NT2/D1 (cell line): ENCODE results near the gene NRL.

Source experiments
- SUZ12 ChIP-seq: IDR thresholded peaks from 2 replicates; pipeline ENCODE4 v1.6.1; 2011; ENCODE audit not compliant: insufficient read length, insufficient read depth; ENCODE audit errors: extremely low read depth
- YY1 ChIP-seq: IDR thresholded peaks from 2 replicates; pipeline ENCODE4 v1.6.1; 2011; ENCODE audit not compliant: insufficient read length, insufficient read depth
- ZNF274 ChIP-seq: IDR thresholded peaks from 2 replicates; pipeline ENCODE4 v1.6.1; 2011; ENCODE audit warnings: mild to moderate bottlenecking, low read depth, low read length

DNA sequence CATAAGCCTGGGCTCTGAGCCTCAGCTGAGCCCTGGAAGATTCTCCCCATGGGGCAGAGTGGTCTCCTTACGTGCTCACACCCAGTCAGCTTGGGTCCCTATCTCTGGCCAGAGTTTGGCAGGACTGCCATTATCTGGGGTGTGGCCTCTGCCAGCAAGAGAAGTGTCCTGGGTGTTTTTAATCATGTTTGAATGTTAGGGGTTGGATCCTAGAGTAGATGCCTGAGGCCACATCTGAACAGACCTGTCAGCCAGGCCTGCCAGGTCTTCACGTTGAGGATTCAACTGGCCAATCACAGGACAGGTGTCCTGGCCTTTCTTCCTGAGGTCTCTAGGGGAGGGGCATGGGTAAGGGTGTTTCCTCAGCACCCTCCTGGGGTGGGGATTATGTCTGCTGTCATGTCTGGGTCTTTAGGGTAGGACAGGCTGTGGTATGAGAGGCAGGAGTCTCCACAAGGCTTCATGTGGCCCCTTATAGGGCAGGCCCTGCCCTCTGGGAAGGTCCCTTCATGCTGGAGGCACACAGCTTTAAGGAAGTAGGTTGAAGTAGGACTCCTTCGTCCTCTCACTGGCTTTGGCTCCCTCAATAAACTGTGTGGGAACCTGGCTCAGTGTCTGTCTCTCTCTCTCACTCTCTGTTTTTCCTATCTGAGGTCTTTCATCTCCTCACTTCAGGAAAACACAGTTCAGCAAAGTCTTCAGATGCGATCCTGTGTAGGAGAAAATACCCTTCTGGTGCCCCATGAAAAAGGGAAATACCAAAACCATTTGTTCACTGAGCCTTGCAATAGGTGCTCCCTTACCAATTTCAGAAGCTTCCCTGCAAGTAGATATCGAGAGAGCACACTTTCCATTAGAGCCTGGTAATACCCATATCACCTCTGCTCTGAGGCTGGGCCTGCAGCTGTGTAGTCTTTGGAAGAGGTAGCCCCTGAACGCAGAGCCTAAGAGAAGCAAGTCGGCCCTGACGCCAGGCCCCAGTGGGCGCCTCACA, 9.0 kb upstream of the NRL start:
- TF ChIP-seq YY1 (no peak), ZNF274 (no peak), SUZ12 (no peak)
